OCI-M2 (cell line): ENCODE data around the gene SPEF2.
"Not testable (repeated sequence)": the region's sequence is repeated elsewhere in the genome, so short reads cannot be mapped to it uniquely, and the experiment has no call there.

ENCODE experiments used
- DNase-seq: peaks from one replicate; lab custom pipeline; 2025; ENCODE audit not compliant: unreplicated experiment; lab: John Stamatoyannopoulos, UW

Gene SPEF2

DNA sequence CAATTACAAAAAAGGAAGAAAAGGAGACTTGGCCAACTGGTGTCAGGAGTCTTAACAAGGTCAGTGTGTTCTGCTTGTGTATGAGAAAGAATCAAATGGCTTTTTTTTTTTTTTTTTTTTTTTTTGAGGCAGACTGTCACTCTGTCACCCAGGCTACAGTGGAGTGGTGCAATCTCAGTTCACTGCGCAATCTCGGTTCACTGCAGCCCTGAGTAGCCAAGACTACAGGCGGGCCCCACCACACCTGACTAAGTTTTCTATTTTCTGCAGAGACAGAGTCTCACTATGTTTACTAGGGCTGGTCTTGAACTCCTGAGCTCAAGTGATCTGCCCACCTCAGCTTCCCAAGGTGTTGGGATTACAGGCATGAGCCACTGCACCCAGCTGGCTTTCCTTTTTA, 236.0 kb downstream of the SPEF2 start:
- no peak for DNase-seq

DNA sequence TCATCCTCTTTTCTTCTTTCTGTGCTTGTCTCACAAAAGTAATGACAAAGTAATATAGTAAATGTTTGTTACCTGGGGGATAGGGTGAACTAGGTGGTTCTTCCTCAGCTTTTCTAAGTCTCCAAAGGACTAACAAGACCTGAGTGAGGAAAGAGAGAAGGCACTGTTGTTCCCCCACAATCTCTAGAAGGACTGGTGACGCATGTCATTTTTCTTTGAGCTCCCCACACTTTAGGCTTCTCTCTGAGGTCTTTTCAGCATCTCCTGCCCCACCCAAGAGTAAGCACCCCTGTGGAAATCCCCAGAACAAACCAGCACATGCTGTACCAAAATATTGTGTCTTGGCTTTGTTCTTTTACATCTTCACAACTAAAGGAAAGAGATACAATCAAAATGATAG, 236.6 kb downstream of the SPEF2 start:
- no peak for DNase-seq

- no peak for DNase-seq
Observed at GRCh38 chr5:35855187-35855586, 237.5 kb downstream of the SPEF2 start.

DNA sequence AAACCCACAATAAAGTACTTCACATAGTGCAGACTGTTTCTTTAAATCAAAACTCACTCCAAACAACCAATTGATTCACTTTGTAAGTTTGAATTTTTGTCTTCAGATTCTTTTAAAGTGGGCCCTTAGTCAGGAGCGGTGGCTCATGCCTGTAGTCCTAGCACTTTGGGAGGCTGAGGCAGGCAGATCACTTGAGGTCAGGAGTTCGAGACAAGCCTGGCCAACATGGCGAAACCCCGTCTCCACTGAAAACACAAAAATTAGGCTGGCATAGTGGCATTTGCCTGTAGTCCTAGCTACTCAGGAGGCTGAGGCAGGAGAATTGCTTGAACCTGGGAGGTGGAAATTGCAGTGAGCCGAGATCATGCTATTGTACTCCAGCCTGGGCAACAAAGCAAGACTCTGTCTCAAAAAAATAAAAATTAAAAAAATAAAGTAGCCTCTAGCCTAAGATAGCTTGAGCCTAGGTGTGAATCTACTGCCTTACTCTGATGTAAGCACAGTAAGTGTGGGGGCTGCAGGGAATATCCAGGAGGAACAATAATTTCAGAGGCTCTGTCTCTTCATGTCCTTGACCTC, 238.6 kb downstream of the SPEF2 start:
- DNase-seq = not testable (repeated sequence)

- DNase-seq = no peak
Observed at GRCh38 chr5:35856765-35857351, 239.2 kb downstream of the SPEF2 start, which contains the start of gene IL7R. Gene IL7R (plus strand): TSS chr5:35856891. CDS start chr5:35856978, 87 bp downstream.

- no peak for DNase-seq
Observed at GRCh38 chr5:35857606-35858205, 240.0 kb downstream of the SPEF2 start.

DNA sequence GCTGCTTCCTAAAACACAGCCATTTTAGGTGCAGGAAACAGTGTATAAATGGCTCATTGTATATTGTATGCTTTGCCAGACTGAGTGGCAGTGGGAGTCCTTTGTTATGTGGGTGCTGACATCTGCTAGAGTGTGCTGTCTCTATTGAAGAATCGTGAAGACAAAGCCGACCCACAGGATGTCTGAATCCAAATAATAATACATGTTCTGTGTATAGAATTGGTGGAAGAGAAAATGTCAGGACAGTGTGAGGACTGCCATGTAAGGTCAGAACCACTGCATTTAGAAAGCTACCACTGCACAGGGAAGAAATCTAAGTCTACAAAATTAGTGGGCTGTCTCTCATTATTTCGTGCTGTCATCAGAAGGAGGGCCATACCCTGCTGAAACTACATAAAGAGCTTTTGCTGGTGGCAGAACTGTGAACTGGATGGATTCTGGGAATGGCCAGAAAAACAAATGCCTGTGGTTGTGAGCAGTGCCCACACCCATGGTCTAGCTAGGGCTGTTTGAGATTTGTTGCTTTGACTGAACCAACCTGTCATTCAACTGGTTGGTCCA, 241.5 kb downstream of the SPEF2 start:
- no peak for DNase-seq

DNA sequence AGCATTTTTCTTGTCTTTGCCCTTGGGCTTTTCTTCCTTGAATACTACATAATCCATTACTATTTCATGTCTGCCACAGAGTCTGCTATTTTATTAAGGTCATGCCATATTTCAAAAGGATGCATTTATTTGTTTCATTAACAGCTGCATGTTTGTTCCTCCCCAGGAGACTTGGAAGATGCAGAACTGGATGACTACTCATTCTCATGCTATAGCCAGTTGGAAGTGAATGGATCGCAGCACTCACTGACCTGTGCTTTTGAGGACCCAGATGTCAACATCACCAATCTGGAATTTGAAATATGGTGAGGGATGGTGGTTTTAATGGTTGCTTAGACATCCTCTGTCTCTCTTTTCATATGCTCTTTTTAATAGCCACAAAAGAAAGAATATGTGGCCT, 243.0 kb downstream of the SPEF2 start:
- DNase-seq = no peak

- no peak for DNase-seq
Observed at GRCh38 chr5:35861718-35862117, 244.1 kb downstream of the SPEF2 start.

- DNase-seq = no peak
Observed at GRCh38 chr5:35862126-35862525, 244.5 kb downstream of the SPEF2 start.

- no peak for DNase-seq
Observed at GRCh38 chr5:35863159-35863558, 245.5 kb downstream of the SPEF2 start.
